Activated B cell treated with CpG ODN at 0.5 μM for 24 hours (primary cell): ENCODE data around the gene SCD5. TPM values are rescaled to one million over a fixed set of nuclear protein-coding genes. Genes with fewer than 3 reads are reported as not detected.

ENCODE experiments used
- ATAC-seq: fragments of 200-7000 bp; cut with Tn5 transposase; one replicate; pipeline ENCODE4 v1.10.0; 2021; ENCODE audit warnings: low read depth, mild to moderate bottlenecking, moderate library complexity
- CTCF ChIA-PET: fragments of 350-600 bp; sonication (Branson Sonifier 250); formaldehyde crosslinking; loops from one replicate; lab custom pipeline; 2021; ENCODE audit warnings: antibody characterized with exemption; lab: Charles Lee
- POLR2A ChIA-PET: fragments of 350-600 bp; sonication (Branson Sonifier 250); formaldehyde crosslinking; loops from one replicate; lab custom pipeline; 2021; ENCODE audit warnings: antibody characterized with exemption; lab: Charles Lee
- DNase-seq: peaks from one replicate; pipeline ENCODE4 v3.0.0; 2022
- H3K27ac Mint-ChIP-seq: one replicate; pipeline ENCODE4 v1.8.0; 2020; ENCODE audit warnings: mixed read lengths
- H3K27me3 Mint-ChIP-seq: one replicate; pipeline ENCODE4 v1.8.0; 2021; ENCODE audit warnings: mixed read lengths
- H3K36me3 Mint-ChIP-seq: one replicate; pipeline ENCODE4 v1.8.0; 2021; ENCODE audit warnings: low read depth, mixed read lengths
- H3K4me1 Mint-ChIP-seq: one replicate; pipeline ENCODE4 v1.8.0; 2021; ENCODE audit warnings: mixed read lengths
- H3K4me3 Mint-ChIP-seq: one replicate; pipeline ENCODE4 v1.8.0; 2020; ENCODE audit warnings: mild to moderate bottlenecking, mixed read lengths
- H3K9me3 Mint-ChIP-seq: one replicate; pipeline ENCODE4 v1.8.0; 2020; ENCODE audit warnings: mixed read lengths
- intact Hi-C: fragments of 100-400 bp; cut with micrococcal nuclease; formaldehyde crosslinking; loops from one replicate; pipeline ENCODE4 v1.15.1; 2024
- total RNA-seq: library from RNA; stranded (reverse); gene quantifications from 2 replicates; pipeline ENCODE4 v1.2.3, GENCODE V29; 2022
- TF ChIP-seq, protein P1 (sequence below): fragments of 200-600 bp; IDR thresholded peaks from one replicate; pipeline ENCODE4 v1.8.0; 2022; ENCODE audit warnings: antibody characterized with exemption, mild to moderate bottlenecking

Gene SCD5
- total RNA-seq, 1 donor from 2014 or later: not detected

GRCh38 chr4:82755650-82756049, 42.9 kb downstream of the SCD5 start:
- intact Hi-C loops: no loop called here
- Mint-ChIP-seq H3K27me3 (no peaks in the 10 kb centered on the region), H3K9me3 (no peaks in the 10 kb centered on the region), H3K27ac (no peak overlapping the region), H3K4me3 (no peak overlapping the region), H3K36me3 (no peaks in the 10 kb centered on the region), H3K4me1 (peaks cover 1% of the 10 kb centered on the region)
- no peak for ATAC-seq
- POLR2A ChIA-PET: no interaction called here
- CTCF ChIA-PET: no interaction called here
- TF ChIP-seq, protein P1, sequence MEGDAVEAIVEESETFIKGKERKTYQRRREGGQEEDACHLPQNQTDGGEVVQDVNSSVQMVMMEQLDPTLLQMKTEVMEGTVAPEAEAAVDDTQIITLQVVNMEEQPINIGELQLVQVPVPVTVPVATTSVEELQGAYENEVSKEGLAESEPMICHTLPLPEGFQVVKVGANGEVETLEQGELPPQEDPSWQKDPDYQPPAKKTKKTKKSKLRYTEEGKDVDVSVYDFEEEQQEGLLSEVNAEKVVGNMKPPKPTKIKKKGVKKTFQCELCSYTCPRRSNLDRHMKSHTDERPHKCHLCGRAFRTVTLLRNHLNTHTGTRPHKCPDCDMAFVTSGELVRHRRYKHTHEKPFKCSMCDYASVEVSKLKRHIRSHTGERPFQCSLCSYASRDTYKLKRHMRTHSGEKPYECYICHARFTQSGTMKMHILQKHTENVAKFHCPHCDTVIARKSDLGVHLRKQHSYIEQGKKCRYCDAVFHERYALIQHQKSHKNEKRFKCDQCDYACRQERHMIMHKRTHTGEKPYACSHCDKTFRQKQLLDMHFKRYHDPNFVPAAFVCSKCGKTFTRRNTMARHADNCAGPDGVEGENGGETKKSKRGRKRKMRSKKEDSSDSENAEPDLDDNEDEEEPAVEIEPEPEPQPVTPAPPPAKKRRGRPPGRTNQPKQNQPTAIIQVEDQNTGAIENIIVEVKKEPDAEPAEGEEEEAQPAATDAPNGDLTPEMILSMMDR: no peak
- DNase-seq: no peak

DNA sequence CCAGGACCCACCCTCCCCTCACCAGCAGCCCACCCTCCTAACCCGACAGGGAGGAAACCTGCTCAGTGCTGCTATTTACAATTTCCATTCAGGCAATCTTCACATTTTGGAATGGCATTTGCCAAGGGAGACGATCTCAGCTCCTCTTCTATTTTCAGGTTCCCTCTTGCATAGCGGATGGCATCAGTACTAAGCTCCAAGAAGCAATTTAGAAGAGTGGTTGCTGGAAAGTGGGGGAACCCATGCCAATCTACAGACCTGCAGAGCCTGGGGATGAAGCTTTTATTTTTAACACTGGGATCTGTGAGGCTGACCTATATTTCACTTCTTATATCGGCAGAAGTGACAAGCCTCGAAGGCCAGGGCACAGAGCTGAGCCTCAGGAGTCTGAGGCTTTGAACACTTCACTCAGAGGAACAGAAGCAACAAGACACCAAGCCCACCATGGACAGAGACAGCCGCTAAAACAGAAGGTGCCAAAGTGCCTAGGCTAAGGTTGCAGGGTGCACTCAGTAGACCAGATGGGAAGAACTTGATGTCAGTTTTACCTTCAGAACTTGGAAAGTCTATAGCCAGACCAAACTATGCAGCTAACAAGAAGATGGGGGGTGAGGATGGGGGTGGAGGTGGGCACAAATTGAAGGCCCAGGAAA, 44.0 kb downstream of the SCD5 start:
- no peak for DNase-seq
- H3K9me3 Mint-ChIP-seq: no peaks in the 10 kb centered on the region
- POLR2A ChIA-PET: no interaction called here
- no peak overlapping the region for H3K27ac Mint-ChIP-seq
- CTCF ChIA-PET: no interaction called here
- no peaks in the 10 kb centered on the region for H3K36me3 Mint-ChIP-seq
- no peak for ATAC-seq
- peaks cover 1% of the 10 kb centered on the region for H3K4me1 Mint-ChIP-seq
- no peak overlapping the region for H3K4me3 Mint-ChIP-seq
- TF ChIP-seq, protein P1: no peak
- H3K27me3 Mint-ChIP-seq: no peaks in the 10 kb centered on the region
- intact Hi-C loops: no loop called here

DNA sequence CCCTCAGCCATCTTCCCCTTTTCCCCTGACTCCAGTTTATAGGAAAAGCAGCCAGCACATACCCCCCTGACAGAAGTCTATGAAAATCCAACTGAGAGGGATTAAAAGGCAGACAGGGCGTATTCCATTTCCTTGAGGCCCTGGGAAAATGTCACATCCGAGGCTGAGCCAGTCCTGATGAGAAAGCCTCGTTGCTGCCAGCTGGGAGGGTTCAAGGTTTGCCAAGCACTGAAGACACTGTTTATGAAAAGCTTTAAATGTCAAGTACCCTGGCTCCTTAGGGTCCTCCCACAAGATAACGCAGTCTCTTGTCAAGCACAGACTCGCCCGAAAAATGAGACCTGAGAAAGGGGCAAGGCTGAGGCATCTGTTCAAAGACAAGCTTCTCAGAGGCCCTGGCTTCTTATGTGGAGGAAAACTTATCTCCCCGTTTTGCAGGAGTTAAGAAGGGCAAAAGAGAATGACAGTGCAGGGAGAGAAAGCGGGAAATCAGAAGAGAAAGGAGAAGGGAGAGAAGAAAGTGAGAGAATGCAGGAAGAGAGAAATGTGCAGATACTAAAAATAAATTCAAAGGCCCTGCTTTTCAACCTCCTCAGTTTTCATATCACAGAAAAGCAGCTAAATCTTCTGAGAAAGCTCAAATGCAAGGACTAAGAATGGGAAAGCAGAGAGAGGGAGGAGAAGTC, 44.7 kb downstream of the SCD5 start:
- H3K9me3 Mint-ChIP-seq: no peaks in the 10 kb centered on the region
- CTCF ChIA-PET: no interaction called here
- TF ChIP-seq, protein P1: no peak
- no peak overlapping the region for H3K27ac Mint-ChIP-seq
- intact Hi-C loops: no loop called here
- POLR2A ChIA-PET: no interaction called here
- ATAC-seq (no peak), DNase-seq (no peak)
- H3K36me3 Mint-ChIP-seq: no peaks in the 10 kb centered on the region
- no peaks in the 10 kb centered on the region for H3K4me1 Mint-ChIP-seq
- H3K4me3 Mint-ChIP-seq: no peak overlapping the region
- no peaks in the 10 kb centered on the region for H3K27me3 Mint-ChIP-seq

DNA sequence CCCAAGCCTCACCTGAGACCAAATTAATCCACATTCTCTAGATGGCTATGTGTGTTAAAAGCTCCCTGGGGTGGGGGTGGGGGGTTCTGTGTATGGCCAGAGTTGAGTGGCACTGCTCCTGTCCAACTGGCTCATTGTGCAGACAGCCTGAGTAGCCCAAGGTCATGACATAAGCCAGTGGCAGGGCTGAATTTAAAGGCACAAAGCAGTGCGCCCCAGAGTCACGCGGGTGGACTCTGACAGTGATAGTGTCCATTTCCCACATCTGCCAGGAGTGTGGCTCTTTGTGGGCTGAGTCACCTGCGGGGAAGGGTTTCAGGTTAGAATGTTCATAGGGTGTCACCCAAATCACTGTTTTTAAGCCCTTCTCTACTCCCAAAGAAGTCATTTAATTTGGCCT, 45.4 kb downstream of the SCD5 start:
- Mint-ChIP-seq H3K4me3 (no peak overlapping the region), H3K36me3 (no peaks in the 10 kb centered on the region), H3K4me1 (no peaks in the 10 kb centered on the region), H3K9me3 (no peaks in the 10 kb centered on the region), H3K27me3 (no peaks in the 10 kb centered on the region), H3K27ac (no peak overlapping the region)
- DNase-seq (no peak), ATAC-seq (no peak)
- ChIA-PET CTCF (no interaction called here), POLR2A (no interaction called here)
- intact Hi-C loops: no loop called here
- TF ChIP-seq, protein P1: no peak

- DNase-seq (no peak), ATAC-seq (no peak)
- intact Hi-C loops: no loop called here
- H3K9me3 Mint-ChIP-seq: no peaks in the 10 kb centered on the region
- no peaks in the 10 kb centered on the region for H3K36me3 Mint-ChIP-seq
- H3K27me3 Mint-ChIP-seq: no peaks in the 10 kb centered on the region
- ChIA-PET CTCF (interaction anchor here (1.3 kb wide), 1 partner anchor 10 kb away, joined by 3 read pairs; no protein-coding TSS in a partner anchor), POLR2A (no interaction called here)
- H3K4me3 Mint-ChIP-seq: no peak overlapping the region
- H3K4me1 Mint-ChIP-seq: no peaks in the 10 kb centered on the region
- TF ChIP-seq, protein P1: no peak
- H3K27ac Mint-ChIP-seq: no peak overlapping the region
These were observed 49.7 kb downstream of the SCD5 start for GRCh38 chr4:82748810-82749470.
